B cell (primary cell): ENCODE measurements around the gene TPP1. TPM values are rescaled to one million over a fixed set of nuclear protein-coding genes. Genes with fewer than 3 reads are reported as not detected.

ENCODE experiments used
- ATAC-seq: fragments of 200-7000 bp; cut with Tn5 transposase; one replicate; pipeline ENCODE4 v1.10.0; 2021; ENCODE audit warnings: low read depth, mild to moderate bottlenecking, moderate number of reproducible peaks, moderate library complexity
- CTCF ChIA-PET: fragments of 350-600 bp; sonication (Branson Sonifier 250); formaldehyde crosslinking; loops from one replicate; lab custom pipeline; 2021; ENCODE audit warnings: antibody characterized with exemption, inconsistent platforms; lab: Charles Lee
- POLR2A ChIA-PET: fragments of 350-600 bp; sonication (Branson Sonifier 250); formaldehyde crosslinking; loops from one replicate; lab custom pipeline; 2021; ENCODE audit warnings: antibody characterized with exemption; lab: Charles Lee
- DNase-seq: peaks from one replicate; pipeline ENCODE4 v3.0.0; 2013
- H2AFZ ChIP-seq: 2 replicates; pipeline ENCODE4 v1.6.1; 2012; ENCODE audit warnings: mild to moderate bottlenecking, low read depth, low read length; ENCODE audit not compliant: insufficient read depth, poor library complexity, severe bottlenecking
- H3K27ac ChIP-seq, 2 donors: 1 replicate in 1 of 2; 2 replicates in 1 of 2; pipeline ENCODE4 v1.5.1; 2012 to 2013; ENCODE audit warnings: low read length in 2 of 2, mild to moderate bottlenecking in 2 of 2, moderate library complexity in 1 of 2
- H3K27me3 ChIP-seq, 4 experiments: fragments of 200-600 bp in 1 of 4; sonication (generic) in 1 of 4; replicated peaks in 1 of 4; 1 replicate in 2 of 4; 2 replicates in 2 of 4; pipeline versions ENCODE4 v1.6.1 to v1.7.0; 2013 to 2016; ENCODE audit warnings: low read length in 3 of 4, mild to moderate bottlenecking in 2 of 4, mixed read lengths in 1 of 4, moderate library complexity in 1 of 4; ENCODE audit not compliant: insufficient read depth in 4 of 4, control insufficient read depth in 3 of 4; ENCODE audit errors: control extremely low read depth in 1 of 4
- H3K36me3 ChIP-seq, 2 experiments: replicated peaks in 1 of 2; 1 replicate in 1 of 2; 2 replicates in 1 of 2; pipeline versions ENCODE4 v1.6.1 to v1.7.1; 2013; ENCODE audit warnings: low read length in 1 of 2; ENCODE audit not compliant: insufficient read depth in 2 of 2, control insufficient read depth in 1 of 2; ENCODE audit errors: control extremely low read depth in 1 of 2, extremely low read depth in 1 of 2
- H3K4me1 ChIP-seq, 2 donors: fragments of 200-600 bp in 1 of 2; sonication (generic) in 1 of 2; 1 replicate in 1 of 2; 2 replicates in 1 of 2; pipeline versions ENCODE4 v1.5.1 to v1.6.1; 2013 to 2017; ENCODE audit warnings: low read length in 2 of 2; ENCODE audit not compliant: control insufficient read depth in 2 of 2, insufficient read depth in 2 of 2
- H3K4me2 ChIP-seq: replicated peaks from 2 replicates; pipeline ENCODE3; 2012; ENCODE audit warnings: mild to moderate bottlenecking, low read depth, low read length; ENCODE audit not compliant: poor library complexity, severe bottlenecking
- H3K4me3 ChIP-seq, 5 experiments: fragments of 200-600 bp in 1 of 5; sonication (generic) in 1 of 5; 1 replicate in 3 of 5; 2 replicates in 2 of 5; pipeline versions ENCODE4 v1.5.1 to v1.7.0; 2011 to 2016; ENCODE audit warnings: low read length in 4 of 5, mild to moderate bottlenecking in 4 of 5, low read depth in 2 of 5, control low read depth in 1 of 5, moderate library complexity in 1 of 5; ENCODE audit not compliant: insufficient read depth in 1 of 5; ENCODE audit errors: control extremely low read depth in 1 of 5, extremely low read depth in 1 of 5
- H3K79me2 ChIP-seq: fragments of 200-600 bp; sonication (generic); one replicate; pipeline ENCODE4 v1.6.0; 2016; ENCODE audit warnings: low read length; ENCODE audit not compliant: control insufficient read depth, insufficient read depth
- H3K9ac ChIP-seq: fragments of 200-600 bp; sonication (generic); 2 replicates; pipeline ENCODE4 v1.6.1; 2017; ENCODE audit warnings: mild to moderate bottlenecking, low read length, moderate library complexity
- H3K9me3 ChIP-seq, 3 donors: one replicate each; pipeline versions ENCODE4 v1.6.1 to v1.7.1; 2013; ENCODE audit warnings: low read length in 2 of 3; ENCODE audit not compliant: control insufficient read depth in 2 of 3, insufficient read depth in 1 of 3; ENCODE audit errors: control extremely low read depth in 1 of 3
- H4K20me1 ChIP-seq: 2 replicates; pipeline ENCODE4 v1.6.0; 2012; ENCODE audit warnings: mild to moderate bottlenecking, low read length; ENCODE audit not compliant: insufficient read depth, control insufficient read depth, poor library complexity, severe bottlenecking
- H3K27ac Mint-ChIP-seq: one replicate; pipeline ENCODE4 v1.8.0; 2021; ENCODE audit warnings: mixed read lengths
- H3K27me3 Mint-ChIP-seq: one replicate; pipeline ENCODE4 v1.8.0; 2021; ENCODE audit warnings: mixed read lengths
- H3K4me1 Mint-ChIP-seq: one replicate; pipeline ENCODE4 v1.8.0; 2021; ENCODE audit warnings: mixed read lengths
- H3K4me3 Mint-ChIP-seq: one replicate; pipeline ENCODE4 v1.8.0; 2021; ENCODE audit warnings: mixed read lengths
- H3K9me3 Mint-ChIP-seq: one replicate; pipeline ENCODE4 v1.8.0; 2022; ENCODE audit warnings: mixed read lengths; ENCODE audit not compliant: insufficient read depth
- EZH2 ChIP-seq: IDR thresholded peaks from 2 replicates; pipeline ENCODE4 v1.6.1; 2012; ENCODE audit warnings: borderline replicate concordance, low read depth, mild to moderate bottlenecking, moderate library complexity, low read length; ENCODE audit not compliant: insufficient read depth, poor library complexity, severe bottlenecking
- WGBS: methylation state at CpG from one replicate; pipeline ENCODE4 v1.1.5; 2013; ENCODE audit warnings: missing lambda C conversion rate; ENCODE audit not compliant: insufficient coverage; 5-methylcytosine and 5-hydroxymethylcytosine counted together
- intact Hi-C: fragments of 100-400 bp; cut with micrococcal nuclease; formaldehyde crosslinking; loops from one replicate; pipeline ENCODE4 v1.10.0; 2022
- polyA plus RNA-seq: library from polyadenylated mRNA; depleted of rRNA; stranded (reverse); fragments of >200 nt; gene quantifications from 2 replicates; pipeline ENCODE4 v1.2.3, GENCODE V29; 2012
- total RNA-seq, 2 donors: library from RNA; stranded (reverse); fragments of 120-200 nt in 1 of 2; gene quantifications; 1 replicate in 1 of 2; 2 replicates in 1 of 2; pipeline versions ENCODE4 v1.2.3 to v1.2.4, GENCODE V29; 2013 to 2022
- TF ChIP-seq, protein P1 (sequence below): fragments of 200-600 bp; IDR thresholded peaks from one replicate; pipeline ENCODE4 v1.8.0; 2022; ENCODE audit warnings: antibody characterized with exemption, mild to moderate bottlenecking

Gene TPP1
- total and polyA plus RNA-seq, 2 donors (not counting 1 experiment from before 2014, with no cell fraction given) = 133 to 191 TPM

DNA sequence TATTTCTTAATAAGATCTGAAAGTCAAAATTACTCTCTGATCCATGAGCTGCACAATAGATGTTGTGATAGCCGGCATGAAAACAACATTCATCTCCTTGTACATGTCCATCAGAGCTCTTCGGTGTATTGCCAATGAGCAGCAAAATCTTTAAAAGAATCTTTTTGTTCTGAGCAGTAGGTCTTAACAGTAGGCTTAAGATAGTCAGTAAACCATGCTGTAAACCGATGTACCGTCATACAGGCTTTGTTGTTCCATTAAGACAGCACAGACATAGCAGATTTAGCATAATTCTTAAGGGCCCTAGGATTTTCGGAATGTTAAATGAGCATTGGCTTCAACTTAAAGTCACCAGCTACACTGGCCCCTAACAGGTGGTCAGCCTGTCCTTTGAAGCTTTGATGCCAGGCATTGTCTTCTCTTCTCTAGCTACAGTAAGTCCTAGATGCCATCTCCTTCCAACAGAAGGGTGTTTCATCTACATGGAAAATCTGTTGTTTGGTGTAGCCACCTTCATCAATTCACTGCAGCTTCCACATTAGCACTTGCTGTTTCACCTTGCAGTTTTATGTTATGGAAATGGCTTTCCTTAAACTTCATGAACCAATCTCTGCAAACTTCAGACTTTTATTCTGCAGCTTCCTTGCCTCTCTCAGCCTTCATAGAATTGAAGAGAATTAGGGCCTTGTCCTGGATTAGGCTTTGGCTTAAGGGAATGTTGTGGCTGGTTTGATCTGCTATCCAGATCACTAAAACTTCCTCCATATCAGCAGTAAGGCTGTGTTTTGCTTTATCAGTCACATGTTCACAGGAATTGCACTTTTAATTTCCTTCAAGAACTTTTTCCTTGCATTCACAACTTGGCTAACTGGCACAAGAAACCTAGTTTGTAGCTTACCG, 44.2 kb downstream of the TPP1 start:
- no peaks in the 10 kb centered on the region for H3K27me3 ChIP-seq
- peaks cover 0 to 1% of the 10 kb centered on the region in 2 experiments for H3K36me3 ChIP-seq
- H3K4me1 Mint-ChIP-seq = no peaks in the 10 kb centered on the region
- H3K27ac ChIP-seq = no peak overlapping the region
- no peak overlapping the region for H2AFZ ChIP-seq
- no peaks in the 10 kb centered on the region for H3K27me3 Mint-ChIP-seq
- no peaks in the 10 kb centered on the region for H3K4me1 ChIP-seq
- no peak overlapping the region for H3K4me3 Mint-ChIP-seq
- TF ChIP-seq EZH2 = no peak
- TF ChIP-seq, protein P1, sequence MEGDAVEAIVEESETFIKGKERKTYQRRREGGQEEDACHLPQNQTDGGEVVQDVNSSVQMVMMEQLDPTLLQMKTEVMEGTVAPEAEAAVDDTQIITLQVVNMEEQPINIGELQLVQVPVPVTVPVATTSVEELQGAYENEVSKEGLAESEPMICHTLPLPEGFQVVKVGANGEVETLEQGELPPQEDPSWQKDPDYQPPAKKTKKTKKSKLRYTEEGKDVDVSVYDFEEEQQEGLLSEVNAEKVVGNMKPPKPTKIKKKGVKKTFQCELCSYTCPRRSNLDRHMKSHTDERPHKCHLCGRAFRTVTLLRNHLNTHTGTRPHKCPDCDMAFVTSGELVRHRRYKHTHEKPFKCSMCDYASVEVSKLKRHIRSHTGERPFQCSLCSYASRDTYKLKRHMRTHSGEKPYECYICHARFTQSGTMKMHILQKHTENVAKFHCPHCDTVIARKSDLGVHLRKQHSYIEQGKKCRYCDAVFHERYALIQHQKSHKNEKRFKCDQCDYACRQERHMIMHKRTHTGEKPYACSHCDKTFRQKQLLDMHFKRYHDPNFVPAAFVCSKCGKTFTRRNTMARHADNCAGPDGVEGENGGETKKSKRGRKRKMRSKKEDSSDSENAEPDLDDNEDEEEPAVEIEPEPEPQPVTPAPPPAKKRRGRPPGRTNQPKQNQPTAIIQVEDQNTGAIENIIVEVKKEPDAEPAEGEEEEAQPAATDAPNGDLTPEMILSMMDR = no peak
- intact Hi-C loops = no loop called here
- H3K9me3 ChIP-seq = no peaks in the 10 kb centered on the region
- CTCF ChIA-PET = no interaction called here
- no peak overlapping the region for H3K9ac ChIP-seq
- no peak for ATAC-seq
- POLR2A ChIA-PET = no interaction called here
- WGBS = 100% methylated on average over 3 of the region's 6 CpGs
- H3K4me2 ChIP-seq = no peak overlapping the region
- H4K20me1 ChIP-seq = no peaks in the 10 kb centered on the region
- H3K4me3 ChIP-seq = no peak overlapping the region
- no peak for DNase-seq
- H3K9me3 Mint-ChIP-seq = no peaks in the 10 kb centered on the region
- no peak overlapping the region for H3K27ac Mint-ChIP-seq
- peaks cover 1% of the 10 kb centered on the region for H3K79me2 ChIP-seq

DNA sequence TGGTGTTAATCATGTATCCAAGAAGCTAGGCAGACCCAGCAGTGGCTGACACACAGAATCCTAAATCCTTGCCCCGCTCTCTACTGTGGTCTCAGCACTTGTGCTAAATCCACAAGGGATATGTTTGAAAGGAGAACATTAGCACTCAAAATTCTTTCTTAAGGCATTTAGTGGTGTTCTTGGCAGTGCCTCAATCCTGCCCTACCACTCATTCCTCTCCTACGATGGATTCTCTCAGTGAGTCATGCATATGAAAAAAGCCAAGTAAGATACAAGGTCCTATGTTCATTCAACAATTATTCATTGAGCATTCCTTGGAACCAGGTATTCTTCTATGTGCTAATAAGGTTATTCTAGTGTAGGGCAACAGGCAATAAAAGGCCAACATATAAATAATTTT, 47.0 kb downstream of the TPP1 start:
- ChIA-PET POLR2A (no interaction called here), CTCF (interaction anchor here (1.2 kb wide), 1 partner anchor 13 kb away, joined by 3 read pairs; no protein-coding TSS in a partner anchor)
- Mint-ChIP-seq H3K4me3 (no peak overlapping the region), H3K27me3 (no peaks in the 10 kb centered on the region), H3K27ac (no peak overlapping the region), H3K4me1 (no peaks in the 10 kb centered on the region), H3K9me3 (no peaks in the 10 kb centered on the region)
- Histone ChIP-seq H3K9me3 (no peaks in the 10 kb centered on the region), H3K79me2 (no peaks in the 10 kb centered on the region), H2AFZ (no peak overlapping the region), H3K36me3 (no peaks in the 10 kb centered on the region), H3K4me1 (no peaks in the 10 kb centered on the region), H3K27me3 (no peaks in the 10 kb centered on the region), H3K27ac (no peak overlapping the region), H3K4me3 (no peak overlapping the region), H4K20me1 (no peaks in the 10 kb centered on the region), H3K9ac (no peak overlapping the region), H3K4me2 (no peak overlapping the region)
- WGBS = 100% methylated on average over 1 of the region's 2 CpGs
- ATAC-seq = no peak
- intact Hi-C loops = no loop called here
- TF ChIP-seq, protein P1 = no peak
- no peak for TF ChIP-seq EZH2
- no peak for DNase-seq
